HepG2 (cell line): ENCODE measurements around the gene CASP5. TPM values are rescaled to one million over a fixed set of nuclear protein-coding genes. Genes with fewer than 3 reads are reported as not detected.

ENCODE experiments used
- KLF9 ChIP-seq: IDR thresholded peaks from 2 replicates; pipeline ENCODE4 v1.6.1; 2016; ENCODE audit warnings: low read depth
- MED13 ChIP-seq: sonication (generic); formaldehyde crosslinking; IDR thresholded peaks from 2 replicates; pipeline ENCODE4 v1.5.0; 2020; ENCODE audit warnings: missing genetic modification reagents
- MEF2D ChIP-seq: sonication (generic); formaldehyde crosslinking; IDR thresholded peaks from 2 replicates; pipeline ENCODE4 v1.5.1; 2020; ENCODE audit warnings: mild to moderate bottlenecking, missing genetic modification reagents
- MTF2 ChIP-seq: sonication (generic); formaldehyde crosslinking; IDR thresholded peaks from 2 replicates; pipeline ENCODE4 v1.5.0; 2020; ENCODE audit warnings: missing genetic modification reagents, borderline replicate concordance
- MXI1 ChIP-seq: IDR thresholded peaks from 3 replicates; pipeline ENCODE4 v1.6.1; 2012; ENCODE audit warnings: low read depth, low read length, inconsistent platforms, borderline replicate concordance
- MYNN ChIP-seq: sonication (generic); formaldehyde crosslinking; IDR thresholded peaks from 2 replicates; pipeline ENCODE4 v1.4.0; 2020; ENCODE audit warnings: mild to moderate bottlenecking, low read depth, missing genetic modification reagents
- SIN3A ChIP-seq: IDR thresholded peaks from 2 replicates; pipeline ENCODE4 v1.6.1; 2011; ENCODE audit warnings: low read depth, mild to moderate bottlenecking, control low read depth, low read length, borderline replicate concordance
- SOX13 ChIP-seq, 3 experiments: fragments of 450-650 bp in 1 of 3; sonication (generic) in 1 of 3; formaldehyde crosslinking in 1 of 3; IDR thresholded peaks in 2 of 3; conservative IDR thresholded peaks in 1 of 3; 2 replicates each; pipeline versions ENCODE4 v1.5.0 to v1.6.1; 2016 to 2020; ENCODE audit warnings: antibody characterized with exemption in 1 of 3, mild to moderate bottlenecking in 1 of 3, missing compliant biosample characterization in 1 of 3, missing genetic modification reagents in 1 of 3, moderate library complexity in 1 of 3
- TBX3 ChIP-seq: fragments of 450-650 bp; IDR thresholded peaks from 2 replicates; pipeline ENCODE4 v1.6.1; 2017; ENCODE audit warnings: antibody characterized with exemption, mild to moderate bottlenecking, inconsistent platforms, borderline replicate concordance
- U2AF2 ChIP-seq: fragments of 200-400 bp; formaldehyde crosslinking; IDR thresholded peaks from 2 replicates; pipeline ENCODE4 v1.6.1; 2017; ENCODE audit warnings: low read depth, mild to moderate bottlenecking, low read length
- WIZ ChIP-seq: sonication (generic); formaldehyde crosslinking; IDR thresholded peaks from 2 replicates; pipeline ENCODE4 v1.5.1; 2020; ENCODE audit warnings: mild to moderate bottlenecking, missing genetic modification reagents
- YEATS4 ChIP-seq: sonication (generic); formaldehyde crosslinking; IDR thresholded peaks from 2 replicates; pipeline ENCODE4 v1.4.0; 2020; ENCODE audit warnings: missing genetic modification reagents, borderline replicate concordance
- ZBTB42 ChIP-seq: sonication (generic); formaldehyde crosslinking; IDR thresholded peaks from 2 replicates; pipeline ENCODE4 v1.5.0; 2020; ENCODE audit warnings: mild to moderate bottlenecking, missing genetic modification reagents
- ZFP36L1 ChIP-seq: sonication (generic); formaldehyde crosslinking; IDR thresholded peaks from 2 replicates; pipeline ENCODE4 v1.8.0; 2022; ENCODE audit warnings: mild to moderate bottlenecking, missing genetic modification reagents, moderate library complexity
- ZNF160 ChIP-seq: sonication (generic); formaldehyde crosslinking; IDR thresholded peaks from 2 replicates; pipeline ENCODE4 v1.8.0; 2022; ENCODE audit warnings: mild to moderate bottlenecking, inconsistent platforms, missing genetic modification reagents
- ZNF589 ChIP-seq: sonication (generic); formaldehyde crosslinking; conservative IDR thresholded peaks from 2 replicates; pipeline ENCODE4 v1.8.0; 2022; ENCODE audit warnings: mild to moderate bottlenecking, moderate library complexity, missing genetic modification reagents
- ZNF839 ChIP-seq: sonication (generic); formaldehyde crosslinking; IDR thresholded peaks from 2 replicates; pipeline ENCODE4 v1.4.0; 2020; ENCODE audit warnings: missing genetic modification reagents, mild to moderate bottlenecking, borderline replicate concordance
- polyA plus RNA-seq, 8 experiments: library from polyadenylated mRNA; depleted of rRNA in 3 of 8; stranded (reverse) in 7 of 8; unstranded in 1 of 8; fragments of >200 nt; fragmentation: Illumina TruSeq in 4 of 8; extraction: Trizol in 4 of 8; gene quantifications; 2 replicates each; pipeline versions ENCODE4 v1.2.1 to v1.2.3, GENCODE V29; 2011 to 2016; ENCODE audit warnings: low read depth in 4 of 8, missing spikeins in 1 of 8, mixed read lengths in 1 of 8; ENCODE audit not compliant: insufficient read depth in 1 of 8
- total RNA-seq, 5 experiments: library from RNA; depleted of rRNA; stranded (reverse); fragments of >200 nt; fragmentation: Illumina TruSeq; extraction: Trizol; gene quantifications; 2 replicates each; pipeline ENCODE4 v1.2.3, GENCODE V29; 2016; ENCODE audit warnings: low read depth in 1 of 5
- TF ChIP-seq, protein P1 (sequence below): sonication (generic); formaldehyde crosslinking; IDR thresholded peaks from 2 replicates; pipeline ENCODE4 v1.4.0; 2020; ENCODE audit warnings: low read depth, missing genetic modification reagents
- TF ChIP-seq, protein P2 (sequence below): fragments of 450-650 bp; IDR thresholded peaks from 2 replicates; pipeline ENCODE4 v1.6.1; 2016
- TF ChIP-seq, protein P3 (sequence below): IDR thresholded peaks from 2 replicates; pipeline ENCODE4 v1.4.0; 2020; ENCODE audit warnings: mild to moderate bottlenecking, missing genetic modification reagents
- TF ChIP-seq, protein P4 (sequence below): sonication (generic); formaldehyde crosslinking; IDR thresholded peaks from 2 replicates; pipeline ENCODE4 v1.5.0; 2020; ENCODE audit warnings: mild to moderate bottlenecking, missing genetic modification reagents

CASP5 gene
- total and polyA plus RNA-seq, 2 of the 13 experiments (the other 11 are each of a cell fraction or from before 2014, with no cell fraction given): not detected

DNA sequence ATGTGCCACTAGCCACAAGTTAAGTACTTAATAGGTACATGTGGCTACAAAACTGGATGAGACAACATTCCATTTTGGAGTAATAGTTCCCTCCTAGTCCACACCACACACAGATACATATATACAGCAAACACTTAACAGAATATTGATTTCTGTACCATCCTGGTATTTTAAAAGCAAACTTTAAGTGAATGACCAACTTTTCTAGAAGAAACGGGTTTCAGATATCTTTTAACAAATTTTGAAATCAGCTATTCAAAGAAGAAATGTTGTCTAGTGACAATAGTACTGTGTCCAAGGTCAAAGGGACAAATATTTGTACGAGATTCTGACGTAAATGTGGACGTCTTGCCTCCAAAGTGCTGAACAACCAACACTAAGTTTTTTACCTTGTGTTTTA, 34.5 kb upstream of the CASP5 start (continued):
- TF ChIP-seq MED13 (CRISPR knock-in tag) (peak; percentile 46; the same call in 1 of the 2 replicates), ZNF589 (CRISPR knock-in tag) (no peak), SOX13 (IDR thresholded peaks at IDR 0.05) (no peak), SOX13 (CRISPR knock-in tag; conservative IDR thresholded peaks at IDR 0.05 in 1 of 2, IDR thresholded peaks at IDR 0.05 in 1 of 2) (peak in 1 of 2 experiments; percentile 84; a peak in 2 of 4 replicates), ZBTB42 (no peak), WIZ (CRISPR knock-in tag) (no peak), YEATS4 (CRISPR knock-in tag) (no peak), MYNN (CRISPR knock-in tag) (no peak), ZFP36L1 (CRISPR knock-in tag) (no peak), ZNF160 (CRISPR knock-in tag) (no peak), SIN3A (no peak), MXI1 (no peak), MEF2D (CRISPR knock-in tag) (no peak), U2AF2 (no peak), MTF2 (no peak), TBX3 (no peak), ZNF839 (CRISPR knock-in tag) (no peak), KLF9 (no peak)
- TF ChIP-seq, protein P1, sequence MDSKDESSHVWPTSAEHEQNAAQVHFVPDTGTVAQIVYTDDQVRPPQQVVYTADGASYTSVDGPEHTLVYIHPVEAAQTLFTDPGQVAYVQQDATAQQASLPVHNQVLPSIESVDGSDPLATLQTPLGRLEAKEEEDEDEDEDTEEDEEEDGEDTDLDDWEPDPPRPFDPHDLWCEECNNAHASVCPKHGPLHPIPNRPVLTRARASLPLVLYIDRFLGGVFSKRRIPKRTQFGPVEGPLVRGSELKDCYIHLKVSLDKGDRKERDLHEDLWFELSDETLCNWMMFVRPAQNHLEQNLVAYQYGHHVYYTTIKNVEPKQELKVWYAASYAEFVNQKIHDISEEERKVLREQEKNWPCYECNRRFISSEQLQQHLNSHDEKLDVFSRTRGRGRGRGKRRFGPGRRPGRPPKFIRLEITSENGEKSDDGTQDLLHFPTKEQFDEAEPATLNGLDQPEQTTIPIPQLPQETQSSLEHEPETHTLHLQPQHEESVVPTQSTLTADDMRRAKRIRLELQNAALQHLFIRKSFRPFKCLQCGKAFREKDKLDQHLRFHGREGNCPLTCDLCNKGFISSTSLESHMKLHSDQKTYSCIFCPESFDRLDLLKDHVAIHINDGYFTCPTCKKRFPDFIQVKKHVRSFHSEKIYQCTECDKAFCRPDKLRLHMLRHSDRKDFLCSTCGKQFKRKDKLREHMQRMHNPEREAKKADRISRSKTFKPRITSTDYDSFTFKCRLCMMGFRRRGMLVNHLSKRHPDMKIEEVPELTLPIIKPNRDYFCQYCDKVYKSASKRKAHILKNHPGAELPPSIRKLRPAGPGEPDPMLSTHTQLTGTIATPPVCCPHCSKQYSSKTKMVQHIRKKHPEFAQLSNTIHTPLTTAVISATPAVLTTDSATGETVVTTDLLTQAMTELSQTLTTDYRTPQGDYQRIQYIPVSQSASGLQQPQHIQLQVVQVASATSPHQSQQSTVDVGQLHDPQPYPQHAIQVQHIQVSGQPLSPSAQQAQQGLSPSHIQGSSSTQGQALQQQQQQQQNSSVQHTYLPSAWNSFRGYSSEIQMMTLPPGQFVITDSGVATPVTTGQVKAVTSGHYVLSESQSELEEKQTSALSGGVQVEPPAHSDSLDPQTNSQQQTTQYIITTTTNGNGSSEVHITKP (CRISPR knock-in tag): no peak
- TF ChIP-seq, protein P2, sequence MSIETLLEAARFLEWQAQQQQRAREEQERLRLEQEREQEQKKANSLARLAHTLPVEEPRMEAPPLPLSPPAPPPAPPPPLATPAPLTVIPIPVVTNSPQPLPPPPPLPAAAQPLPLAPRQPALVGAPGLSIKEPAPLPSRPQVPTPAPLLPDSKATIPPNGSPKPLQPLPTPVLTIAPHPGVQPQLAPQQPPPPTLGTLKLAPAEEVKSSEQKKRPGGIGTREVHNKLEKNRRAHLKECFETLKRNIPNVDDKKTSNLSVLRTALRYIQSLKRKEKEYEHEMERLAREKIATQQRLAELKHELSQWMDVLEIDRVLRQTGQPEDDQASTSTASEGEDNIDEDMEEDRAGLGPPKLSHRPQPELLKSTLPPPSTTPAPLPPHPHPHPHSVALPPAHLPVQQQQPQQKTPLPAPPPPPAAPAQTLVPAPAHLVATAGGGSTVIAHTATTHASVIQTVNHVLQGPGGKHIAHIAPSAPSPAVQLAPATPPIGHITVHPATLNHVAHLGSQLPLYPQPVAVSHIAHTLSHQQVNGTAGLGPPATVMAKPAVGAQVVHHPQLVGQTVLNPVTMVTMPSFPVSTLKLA: no peak
- TF ChIP-seq, protein P3, sequence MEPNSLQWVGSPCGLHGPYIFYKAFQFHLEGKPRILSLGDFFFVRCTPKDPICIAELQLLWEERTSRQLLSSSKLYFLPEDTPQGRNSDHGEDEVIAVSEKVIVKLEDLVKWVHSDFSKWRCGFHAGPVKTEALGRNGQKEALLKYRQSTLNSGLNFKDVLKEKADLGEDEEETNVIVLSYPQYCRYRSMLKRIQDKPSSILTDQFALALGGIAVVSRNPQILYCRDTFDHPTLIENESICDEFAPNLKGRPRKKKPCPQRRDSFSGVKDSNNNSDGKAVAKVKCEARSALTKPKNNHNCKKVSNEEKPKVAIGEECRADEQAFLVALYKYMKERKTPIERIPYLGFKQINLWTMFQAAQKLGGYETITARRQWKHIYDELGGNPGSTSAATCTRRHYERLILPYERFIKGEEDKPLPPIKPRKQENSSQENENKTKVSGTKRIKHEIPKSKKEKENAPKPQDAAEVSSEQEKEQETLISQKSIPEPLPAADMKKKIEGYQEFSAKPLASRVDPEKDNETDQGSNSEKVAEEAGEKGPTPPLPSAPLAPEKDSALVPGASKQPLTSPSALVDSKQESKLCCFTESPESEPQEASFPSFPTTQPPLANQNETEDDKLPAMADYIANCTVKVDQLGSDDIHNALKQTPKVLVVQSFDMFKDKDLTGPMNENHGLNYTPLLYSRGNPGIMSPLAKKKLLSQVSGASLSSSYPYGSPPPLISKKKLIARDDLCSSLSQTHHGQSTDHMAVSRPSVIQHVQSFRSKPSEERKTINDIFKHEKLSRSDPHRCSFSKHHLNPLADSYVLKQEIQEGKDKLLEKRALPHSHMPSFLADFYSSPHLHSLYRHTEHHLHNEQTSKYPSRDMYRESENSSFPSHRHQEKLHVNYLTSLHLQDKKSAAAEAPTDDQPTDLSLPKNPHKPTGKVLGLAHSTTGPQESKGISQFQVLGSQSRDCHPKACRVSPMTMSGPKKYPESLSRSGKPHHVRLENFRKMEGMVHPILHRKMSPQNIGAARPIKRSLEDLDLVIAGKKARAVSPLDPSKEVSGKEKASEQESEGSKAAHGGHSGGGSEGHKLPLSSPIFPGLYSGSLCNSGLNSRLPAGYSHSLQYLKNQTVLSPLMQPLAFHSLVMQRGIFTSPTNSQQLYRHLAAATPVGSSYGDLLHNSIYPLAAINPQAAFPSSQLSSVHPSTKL: peak; percentile 82
- TF ChIP-seq, protein P4, sequence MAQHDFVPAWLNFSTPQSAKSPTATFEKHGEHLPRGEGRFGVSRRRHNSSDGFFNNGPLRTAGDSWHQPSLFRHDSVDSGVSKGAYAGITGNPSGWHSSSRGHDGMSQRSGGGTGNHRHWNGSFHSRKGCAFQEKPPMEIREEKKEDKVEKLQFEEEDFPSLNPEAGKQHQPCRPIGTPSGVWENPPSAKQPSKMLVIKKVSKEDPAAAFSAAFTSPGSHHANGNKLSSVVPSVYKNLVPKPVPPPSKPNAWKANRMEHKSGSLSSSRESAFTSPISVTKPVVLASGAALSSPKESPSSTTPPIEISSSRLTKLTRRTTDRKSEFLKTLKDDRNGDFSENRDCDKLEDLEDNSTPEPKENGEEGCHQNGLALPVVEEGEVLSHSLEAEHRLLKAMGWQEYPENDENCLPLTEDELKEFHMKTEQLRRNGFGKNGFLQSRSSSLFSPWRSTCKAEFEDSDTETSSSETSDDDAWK (CRISPR knock-in tag): no peak
